ENCODE measurements around the gene PPP1R36.
"Not testable (repeated sequence)": the region's sequence is repeated elsewhere in the genome, so short reads cannot be mapped to it uniquely, and the experiment has no call there.

DNA sequence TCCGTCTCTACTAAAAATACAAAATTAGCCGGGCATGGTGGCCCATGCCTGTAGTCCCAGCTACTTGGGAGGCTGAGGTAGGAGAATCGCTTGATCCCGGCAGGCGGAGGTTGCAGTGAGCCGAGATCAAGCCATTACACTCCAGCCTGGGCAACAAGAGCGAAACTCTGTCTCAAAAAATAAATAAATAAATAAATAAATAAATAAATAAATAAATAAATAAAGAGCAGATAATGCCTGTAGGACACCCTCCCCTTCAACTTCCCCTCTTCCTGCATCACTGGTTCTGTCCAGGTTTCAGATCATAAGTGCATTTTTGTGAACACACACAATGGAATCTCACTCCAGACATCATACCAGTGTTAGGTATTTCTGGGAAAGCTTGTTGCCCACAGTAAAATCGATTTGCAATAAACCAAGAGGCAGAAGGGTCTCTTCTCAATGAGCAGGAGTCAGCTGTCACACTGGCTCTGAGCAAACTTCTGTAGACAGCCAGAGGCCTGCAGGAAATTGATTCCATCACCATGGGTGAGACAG is 68.2 kb downstream of the PPP1R36 start:
- TF ChIP-seq, protein P1, sequence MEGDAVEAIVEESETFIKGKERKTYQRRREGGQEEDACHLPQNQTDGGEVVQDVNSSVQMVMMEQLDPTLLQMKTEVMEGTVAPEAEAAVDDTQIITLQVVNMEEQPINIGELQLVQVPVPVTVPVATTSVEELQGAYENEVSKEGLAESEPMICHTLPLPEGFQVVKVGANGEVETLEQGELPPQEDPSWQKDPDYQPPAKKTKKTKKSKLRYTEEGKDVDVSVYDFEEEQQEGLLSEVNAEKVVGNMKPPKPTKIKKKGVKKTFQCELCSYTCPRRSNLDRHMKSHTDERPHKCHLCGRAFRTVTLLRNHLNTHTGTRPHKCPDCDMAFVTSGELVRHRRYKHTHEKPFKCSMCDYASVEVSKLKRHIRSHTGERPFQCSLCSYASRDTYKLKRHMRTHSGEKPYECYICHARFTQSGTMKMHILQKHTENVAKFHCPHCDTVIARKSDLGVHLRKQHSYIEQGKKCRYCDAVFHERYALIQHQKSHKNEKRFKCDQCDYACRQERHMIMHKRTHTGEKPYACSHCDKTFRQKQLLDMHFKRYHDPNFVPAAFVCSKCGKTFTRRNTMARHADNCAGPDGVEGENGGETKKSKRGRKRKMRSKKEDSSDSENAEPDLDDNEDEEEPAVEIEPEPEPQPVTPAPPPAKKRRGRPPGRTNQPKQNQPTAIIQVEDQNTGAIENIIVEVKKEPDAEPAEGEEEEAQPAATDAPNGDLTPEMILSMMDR (IDR thresholded peaks at IDR 0.05; ENCODE audit: low read depth, low read length), result not testable (repeated sequence)
- not testable (repeated sequence) for TF ChIP-seq POLR2A (IDR thresholded peaks at IDR 0.05; ENCODE audit: extremely low read depth, insufficient read length)
